Measurements from ENCODE around the gene YWHAH.

- TF ChIP-seq ZNF274 (IDR thresholded peaks at IDR 0.05; ENCODE audit: borderline replicate concordance, low read depth, low read length): no peak
- TF ChIP-seq EP300 (IDR thresholded peaks at IDR 0.05; ENCODE audit: low read length): no peak
- no peak for TF ChIP-seq E2F5 (CRISPR knock-in tag; IDR thresholded peaks at IDR 0.05)
- no peak for TF ChIP-seq JUND (IDR thresholded peaks at IDR 0.05; ENCODE audit: borderline replicate concordance, low read depth, low read length)
- TF ChIP-seq JUND (tag; IDR thresholded peaks at IDR 0.05; ENCODE audit: borderline replicate concordance, low read depth, low read length): no peak
- TF ChIP-seq SREBF1 (IDR thresholded peaks at IDR 0.05; ENCODE audit: borderline replicate concordance, low read depth, low read length): no peak
- TF ChIP-seq MED1 (CRISPR knock-in tag; IDR thresholded peaks at IDR 0.05; ENCODE audit: borderline replicate concordance): no peak
- no peak for TF ChIP-seq ZNF143 (CRISPR knock-in tag; IDR thresholded peaks at IDR 0.05)
- TF ChIP-seq CTCF (IDR thresholded peaks at IDR 0.05 in 2 of 3, conservative IDR thresholded peaks at IDR 0.05 in 1 of 3; ENCODE audit: insufficient read depth in 2 of 3, low read depth in 1 of 3, low read length in 3 of 3): no peak
- no peak for TF ChIP-seq ZNF23 (CRISPR knock-in tag; IDR thresholded peaks at IDR 0.05)
- no peak for TF ChIP-seq JUNB (CRISPR knock-in tag; conservative IDR thresholded peaks at IDR 0.05)
- no peak for TF ChIP-seq U2AF2 (optimal IDR thresholded peaks at IDR 0.05; ENCODE audit: low read depth, low read length)
- no peak for TF ChIP-seq SNAPC5 (CRISPR knock-in tag; IDR thresholded peaks at IDR 0.05)
- TF ChIP-seq HDGF (IDR thresholded peaks at IDR 0.05): no peak
- no peak for TF ChIP-seq IFI16 (CRISPR knock-in tag; IDR thresholded peaks at IDR 0.05)
These were observed 44.7 kb upstream of the YWHAH start for GRCh38 chr22:31899669-31900068.
